ENCODE measurements around the gene ADAMTS14.

Gene ADAMTS14

DNA sequence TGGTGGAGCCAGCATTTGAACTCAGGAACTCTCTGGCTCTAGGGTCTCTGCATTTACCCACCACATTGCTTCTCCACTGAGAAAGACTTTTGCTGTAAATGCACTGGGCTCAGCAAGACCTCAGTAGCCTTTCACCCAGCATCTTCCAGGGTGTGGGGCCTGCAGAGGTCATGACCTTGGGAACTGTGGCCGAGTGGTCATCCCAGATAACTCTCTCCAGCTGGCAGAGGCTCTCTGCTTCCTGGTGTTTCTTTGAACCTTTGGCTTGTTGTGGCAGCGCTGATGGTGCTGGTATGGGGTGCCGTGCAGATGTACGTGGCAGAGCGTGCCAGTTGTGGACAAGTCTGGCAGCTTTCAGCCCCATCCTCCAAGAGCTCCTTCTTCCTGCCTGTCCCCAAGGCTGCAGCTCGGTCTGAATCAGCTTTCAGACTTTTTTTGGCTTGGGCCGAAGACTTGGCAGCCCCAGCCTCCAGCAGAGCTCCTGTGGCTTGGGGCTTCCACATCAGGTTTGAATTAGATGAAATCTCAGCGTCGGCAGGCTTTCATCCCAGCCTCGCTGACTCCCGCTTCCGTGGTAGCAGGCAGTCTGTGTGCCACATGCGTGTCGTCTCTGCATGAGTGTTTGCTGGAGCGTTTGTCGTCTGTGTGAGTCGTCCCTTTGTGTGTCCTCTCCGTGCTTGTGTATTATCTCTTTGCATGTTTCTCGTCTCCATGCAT lies 21.5 kb downstream of the ADAMTS14 start:
- DNase-seq (ENCODE audit: low read depth in 1 of 2, low spot score in 1 of 2), result no peak

DNA sequence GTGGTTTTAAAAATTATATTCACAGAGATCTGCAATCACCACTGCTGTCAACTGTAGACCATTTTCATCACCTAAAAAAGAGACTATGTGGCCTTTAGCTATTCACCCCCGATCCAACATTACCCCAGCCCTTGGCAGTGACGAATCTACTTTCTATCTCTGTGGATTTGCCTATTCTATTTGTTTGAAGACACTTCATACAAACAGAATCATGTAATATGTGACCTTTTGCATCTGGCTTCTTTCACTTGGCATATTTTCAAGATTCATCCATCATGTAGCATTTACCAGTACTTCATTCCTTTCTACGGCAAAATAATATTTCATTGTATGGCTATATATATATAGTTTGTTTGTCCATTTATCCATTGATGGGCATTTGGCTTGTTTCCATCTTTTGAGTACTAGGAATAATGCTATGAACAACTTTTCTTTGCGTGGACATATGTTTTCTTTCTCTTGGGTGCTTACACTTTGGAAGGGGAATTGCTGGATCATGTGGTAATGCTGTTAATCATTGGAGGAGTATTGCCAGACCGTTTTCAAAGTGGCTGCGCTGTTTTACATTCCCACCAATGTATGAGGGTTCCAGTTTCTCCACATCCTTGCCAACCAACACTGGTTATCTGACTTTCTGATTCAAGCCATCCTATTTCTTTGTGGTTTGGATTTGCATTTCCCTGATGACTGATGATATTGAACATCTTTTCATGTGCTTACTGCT lies 22.3 kb downstream of the ADAMTS14 start:
- DNase-seq (ENCODE audit: low read depth in 1 of 2, low spot score in 1 of 2), result no peak

DNA sequence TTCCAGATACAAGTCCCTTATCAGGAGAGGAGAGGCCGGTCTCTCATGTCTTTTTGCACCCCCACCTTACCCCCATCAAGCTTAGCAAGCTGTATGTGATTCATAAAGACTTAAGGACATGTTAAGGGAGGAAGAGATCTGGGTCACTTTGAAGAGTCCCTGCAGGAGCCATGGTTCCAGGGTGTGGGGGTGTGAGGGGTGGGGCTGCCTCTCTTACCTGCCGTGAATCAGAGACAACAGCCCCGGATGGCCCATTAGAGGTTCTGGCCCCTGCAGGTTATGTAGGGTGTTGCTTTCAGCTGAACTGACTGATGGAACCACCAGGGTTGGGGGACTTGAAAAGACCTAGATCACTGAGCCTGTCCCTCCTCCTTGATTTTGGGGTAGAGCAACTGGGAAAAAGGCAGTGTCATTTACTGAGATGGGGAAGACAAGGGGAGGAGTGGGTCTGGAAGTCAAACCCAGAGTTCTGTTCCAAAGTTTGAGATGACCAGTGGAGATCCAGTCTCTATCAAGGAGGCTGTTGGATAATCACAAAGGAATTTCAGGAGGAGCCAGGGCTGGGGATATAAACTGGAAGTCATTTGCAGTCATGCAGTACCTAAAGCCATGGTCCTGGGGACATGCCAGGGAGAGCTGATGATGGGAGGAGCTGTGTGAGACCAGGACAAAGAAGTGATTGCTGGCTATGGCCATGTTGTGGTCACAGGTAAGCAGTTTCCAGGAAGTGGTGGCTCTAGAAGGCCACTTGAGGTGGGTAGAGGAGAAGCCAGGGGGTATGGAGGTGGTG lies 23.1 kb downstream of the ADAMTS14 start:
- DNase-seq (ENCODE audit: low read depth in 1 of 2, low spot score in 1 of 2), result no peak

DNA sequence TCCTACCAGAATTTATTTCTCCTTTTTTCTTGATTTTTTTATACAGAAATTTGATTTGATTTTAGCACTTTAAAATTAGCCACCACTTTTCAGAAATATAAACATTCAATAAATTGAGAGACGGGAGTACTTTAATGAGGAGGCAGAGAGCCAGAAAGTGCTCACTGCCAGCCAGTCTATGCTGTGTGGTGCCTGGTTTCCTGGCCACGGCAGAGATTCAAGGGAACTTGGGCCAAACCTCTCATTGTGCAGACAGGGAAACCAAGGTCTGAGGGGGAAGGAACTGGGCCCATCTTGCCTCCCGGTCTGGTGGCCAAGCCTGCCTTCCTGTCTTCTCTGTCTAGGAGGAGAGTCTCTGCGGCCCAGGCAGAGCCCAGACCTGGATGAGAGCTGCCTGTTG lies 25.9 kb downstream of the ADAMTS14 start:
- no peak for DNase-seq (ENCODE audit: low read depth in 1 of 2, low spot score in 1 of 2)

DNA sequence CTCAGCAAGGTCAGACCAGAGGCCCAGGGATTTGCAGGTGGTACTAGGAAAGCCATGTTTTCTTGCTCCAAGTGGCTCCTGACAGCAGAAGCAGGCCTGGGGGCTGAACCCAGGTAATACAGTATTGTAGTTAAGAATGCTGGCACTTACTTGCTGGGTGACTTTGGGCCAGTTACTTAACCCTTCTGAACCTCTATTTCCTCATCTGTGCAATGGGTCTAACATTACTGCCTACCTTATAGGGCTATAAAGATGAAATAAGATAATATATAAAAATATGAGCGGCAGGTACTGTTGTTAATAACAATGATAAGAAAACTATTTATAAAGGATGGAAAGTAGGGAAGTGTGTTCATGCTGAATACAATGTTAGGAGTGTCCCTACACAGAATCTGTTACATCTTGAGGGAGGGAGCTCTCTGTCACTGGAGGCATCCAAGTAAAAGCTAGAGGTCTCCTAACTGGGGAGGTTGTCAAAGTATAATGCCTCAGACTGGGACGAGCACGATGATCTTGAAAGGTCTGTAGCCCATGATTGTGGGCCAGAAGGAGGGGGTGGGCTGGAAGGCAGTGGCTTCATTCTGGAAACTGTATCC lies 26.9 kb downstream of the ADAMTS14 start:
- no peak for DNase-seq (ENCODE audit: low read depth in 1 of 2, low spot score in 1 of 2)

DNA sequence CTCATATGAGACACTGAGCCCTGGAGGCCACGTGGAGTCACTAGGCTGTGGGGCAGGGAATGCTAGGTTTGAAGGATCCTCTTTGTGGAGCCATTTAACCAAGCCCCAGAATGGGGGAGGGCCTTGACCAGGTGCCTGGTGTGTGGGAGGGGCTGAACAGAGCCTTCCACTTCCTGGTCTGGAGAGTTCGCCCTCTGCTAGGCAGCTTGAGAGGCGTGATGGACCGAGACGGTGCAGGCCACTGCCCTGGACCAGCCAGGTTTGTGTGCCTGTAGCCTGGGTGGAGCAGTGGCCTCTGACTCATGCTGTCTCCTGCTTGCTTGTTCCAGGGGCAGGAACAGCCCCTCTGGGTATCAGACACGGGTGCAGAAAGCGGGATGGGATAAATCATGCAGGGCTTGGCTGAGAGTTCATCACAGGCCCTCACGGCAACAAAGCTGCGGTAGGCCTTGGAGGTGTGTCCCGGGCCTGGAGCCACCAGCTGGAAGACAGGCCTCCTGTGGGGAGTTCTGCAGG lies 27.4 kb downstream of the ADAMTS14 start:
- DNase-seq (ENCODE audit: low read depth in 1 of 2, low spot score in 1 of 2), result no peak

DNA sequence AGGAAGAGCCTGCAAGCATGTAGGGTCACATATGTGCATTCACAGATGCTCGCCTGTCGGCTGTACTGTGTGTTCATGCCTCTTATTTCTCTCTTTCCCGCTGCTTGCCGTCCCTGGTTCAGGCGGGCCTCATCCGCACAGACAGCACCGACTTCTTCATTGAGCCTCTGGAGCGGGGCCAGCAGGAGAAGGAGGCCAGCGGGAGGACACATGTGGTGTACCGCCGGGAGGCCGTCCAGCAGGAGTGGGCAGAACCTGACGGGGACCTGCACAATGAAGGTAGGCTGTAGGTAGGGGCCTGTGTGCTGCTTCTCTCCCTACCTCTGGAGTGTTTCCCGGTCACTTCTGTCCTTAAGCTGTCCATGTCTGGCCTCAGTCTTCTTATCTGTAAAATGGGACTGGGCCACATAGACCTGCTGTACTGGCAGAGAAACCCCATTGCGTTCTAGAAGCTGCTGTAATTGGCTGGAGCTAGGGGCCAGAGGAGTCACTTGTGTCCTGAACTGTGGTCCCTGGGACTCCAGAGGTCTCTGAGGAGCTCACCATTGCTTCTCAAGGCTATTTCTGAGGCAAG lies 30.0 kb downstream of the ADAMTS14 start:
- DNase-seq (ENCODE audit: low read depth in 1 of 2, low spot score in 1 of 2), result no peak

DNA sequence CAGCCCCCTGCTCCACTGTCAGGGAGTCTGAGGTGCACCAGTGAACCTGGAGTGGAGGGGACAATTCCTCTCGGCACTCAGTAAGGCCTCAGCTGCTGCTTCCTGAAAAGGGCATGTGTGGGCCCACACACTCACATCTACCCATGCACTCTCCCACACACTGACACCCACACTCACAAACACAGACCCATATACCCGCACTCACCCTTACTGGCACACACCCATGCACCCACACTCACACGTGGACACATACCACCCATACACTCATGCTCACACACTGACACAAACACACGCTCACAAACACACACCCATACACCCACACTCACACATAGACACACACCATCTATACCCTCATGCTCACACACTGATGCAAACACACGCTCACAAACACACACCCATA lies 31.9 kb downstream of the ADAMTS14 start:
- no peak for DNase-seq (ENCODE audit: low read depth in 1 of 2, low spot score in 1 of 2)

DNA sequence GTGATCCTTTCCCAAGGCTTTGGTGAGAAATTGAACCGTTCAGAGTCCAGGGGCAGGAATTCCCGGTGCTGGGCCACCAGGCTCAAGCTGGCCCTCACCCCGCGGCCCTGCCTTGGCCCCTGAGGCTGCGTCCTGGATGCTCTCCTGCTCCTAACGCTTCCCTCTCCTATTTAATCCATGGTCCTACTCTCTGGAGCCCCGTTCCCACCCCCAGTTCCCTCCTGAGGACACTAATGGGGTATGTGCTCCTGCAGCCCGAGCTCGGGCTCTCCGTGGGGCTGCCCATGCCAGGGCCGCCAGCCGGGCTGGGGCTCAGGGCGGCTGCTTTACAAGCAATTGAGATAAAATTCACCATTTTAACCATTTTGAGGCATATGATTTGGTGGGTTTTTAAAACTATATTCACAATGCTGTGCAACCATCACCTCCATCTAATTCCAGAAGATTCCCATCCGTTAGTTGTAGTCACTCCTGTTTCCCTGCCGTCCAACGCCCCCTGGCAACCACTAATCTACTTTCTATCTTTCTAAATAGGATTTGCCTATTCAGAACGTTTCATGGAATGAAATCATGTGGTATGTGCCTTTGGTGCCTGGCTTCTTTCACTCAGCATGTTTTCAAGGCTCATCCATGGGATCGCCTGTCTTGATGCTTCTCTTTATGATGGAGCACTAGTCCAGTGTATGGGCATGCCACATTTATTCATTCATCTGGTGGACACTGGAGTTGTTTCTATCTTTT lies 33.0 kb downstream of the ADAMTS14 start:
- no peak for DNase-seq (ENCODE audit: low read depth in 1 of 2, low spot score in 1 of 2)

DNA sequence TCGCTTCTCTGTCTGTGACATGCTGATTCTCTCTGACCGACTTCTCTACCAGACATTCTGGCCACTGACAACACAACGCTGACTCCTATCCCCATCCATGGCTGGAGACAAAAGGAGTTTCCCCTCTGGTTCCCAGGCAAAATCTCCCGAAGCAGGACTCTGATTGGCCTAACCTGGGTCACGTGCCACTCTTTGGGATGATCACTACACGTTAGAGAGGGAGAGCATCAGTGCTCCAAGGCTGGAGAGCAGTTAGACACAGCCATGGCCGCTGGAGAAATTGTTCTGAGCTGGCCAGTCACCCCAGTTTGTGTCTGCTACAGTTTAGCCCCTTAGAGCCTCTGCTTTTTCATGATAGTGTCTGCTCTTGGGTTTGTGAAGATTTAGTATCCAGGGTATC lies 38.9 kb downstream of the ADAMTS14 start:
- no peak for DNase-seq (ENCODE audit: low read depth in 1 of 2, low spot score in 1 of 2)

DNA sequence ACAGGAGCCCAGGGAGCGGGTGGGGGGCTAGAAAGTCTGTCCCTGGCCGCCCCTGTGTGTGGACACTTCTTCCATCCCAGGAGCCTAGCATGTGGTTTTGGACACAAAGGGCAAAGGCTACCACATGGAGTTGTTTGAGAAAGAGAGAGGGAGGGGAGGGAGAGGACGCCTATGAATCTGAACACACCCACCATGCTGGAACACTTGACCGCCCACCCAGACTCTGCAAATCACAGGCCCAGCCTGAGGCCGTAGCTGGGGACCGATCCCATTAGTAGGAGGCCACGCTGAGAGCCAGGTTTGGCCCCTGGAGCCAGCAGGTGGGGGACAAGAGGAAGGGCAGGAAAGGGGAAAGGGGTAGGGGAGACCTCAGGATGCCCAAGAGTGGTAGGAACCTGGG lies 39.6 kb downstream of the ADAMTS14 start:
- no peak for DNase-seq (ENCODE audit: low read depth in 1 of 2, low spot score in 1 of 2)

DNA sequence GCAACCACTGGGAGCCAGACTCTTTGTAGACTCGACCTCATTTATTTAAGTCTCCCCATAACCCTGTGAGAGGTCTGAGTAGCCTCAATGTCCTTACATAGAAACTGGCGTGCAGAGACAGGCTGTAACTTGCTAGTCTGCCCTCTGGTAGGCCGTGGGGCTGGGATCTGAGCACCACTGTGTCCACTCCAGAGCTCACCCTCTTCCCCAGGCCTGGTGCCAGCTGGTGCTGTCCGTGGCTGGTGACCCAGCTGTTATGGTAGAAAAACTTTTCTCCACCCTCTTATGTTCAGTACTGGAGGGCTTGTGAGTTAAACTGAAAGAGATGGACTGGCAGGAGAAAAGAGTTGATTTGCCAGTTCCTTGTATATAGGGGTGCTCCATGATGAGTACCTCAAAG lies 41.9 kb downstream of the ADAMTS14 start:
- no peak for DNase-seq (ENCODE audit: low read depth in 1 of 2, low spot score in 1 of 2)

DNA sequence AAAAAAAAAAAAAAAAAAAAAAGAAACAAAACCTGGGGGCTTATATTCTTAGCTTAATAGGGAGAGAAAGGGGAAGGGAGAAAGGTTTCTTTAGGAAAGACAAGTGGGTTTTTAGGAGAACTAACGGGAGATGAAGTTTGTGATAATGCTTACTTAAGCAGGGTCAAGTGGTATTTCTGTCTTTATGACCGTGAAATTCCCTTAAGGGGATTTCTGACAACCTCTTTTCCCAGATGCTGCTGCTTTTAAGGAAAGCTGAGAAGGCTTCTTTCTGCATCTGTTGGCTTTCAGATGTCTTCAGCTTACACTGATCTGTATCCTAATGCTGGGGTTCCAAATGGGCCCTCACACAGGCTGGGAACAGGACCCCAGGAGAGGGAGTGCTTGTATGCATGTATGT lies 42.6 kb downstream of the ADAMTS14 start:
- no peak for DNase-seq (ENCODE audit: low read depth in 1 of 2, low spot score in 1 of 2)

DNA sequence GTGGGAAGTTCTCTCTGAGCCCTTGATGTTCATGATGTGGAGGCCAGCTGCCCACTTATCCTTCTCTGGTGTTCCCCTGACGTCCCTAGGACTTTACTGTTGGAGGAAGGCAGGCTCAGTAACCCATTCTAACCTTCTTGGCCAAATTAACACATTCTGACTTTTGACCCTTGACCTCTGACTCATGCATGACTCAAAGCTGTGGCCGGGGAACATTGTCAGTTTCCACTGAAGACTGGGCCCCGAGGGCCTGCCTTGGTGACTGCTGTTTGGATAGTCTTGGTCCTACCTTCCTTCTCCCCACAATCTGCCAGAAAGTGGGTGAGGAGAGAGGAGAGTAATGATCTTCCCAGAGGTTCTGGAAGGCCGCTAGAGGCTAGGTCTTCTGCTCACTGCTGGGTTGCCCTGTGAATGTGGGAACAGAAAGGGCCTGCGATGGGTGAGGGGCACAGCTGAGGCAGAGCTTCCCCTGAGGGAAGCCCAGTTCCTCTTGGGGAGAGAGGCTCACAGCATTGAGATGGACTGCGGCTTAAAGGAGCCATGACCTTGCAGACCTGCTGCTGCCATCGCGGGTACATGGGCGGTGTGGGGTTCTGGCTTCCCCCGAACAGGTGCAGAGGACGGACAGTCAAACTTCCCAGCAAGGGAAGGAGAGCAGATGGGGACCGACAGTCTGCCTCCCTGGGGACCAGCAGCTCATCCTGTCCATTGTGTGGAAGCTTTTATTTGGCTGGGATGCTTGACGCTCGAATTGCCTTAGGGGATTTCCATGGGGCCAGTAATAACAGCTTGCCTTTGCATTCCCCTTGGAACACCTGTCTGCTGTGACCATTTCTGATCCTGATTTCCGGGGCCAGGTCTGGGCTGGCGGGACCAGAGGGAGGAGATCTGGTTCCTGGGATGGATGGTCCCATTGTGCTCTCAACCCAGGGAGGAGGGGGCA lies 43.8 kb downstream of the ADAMTS14 start:
- DNase-seq (ENCODE audit: low read depth in 1 of 2, low spot score in 1 of 2), result no peak

DNA sequence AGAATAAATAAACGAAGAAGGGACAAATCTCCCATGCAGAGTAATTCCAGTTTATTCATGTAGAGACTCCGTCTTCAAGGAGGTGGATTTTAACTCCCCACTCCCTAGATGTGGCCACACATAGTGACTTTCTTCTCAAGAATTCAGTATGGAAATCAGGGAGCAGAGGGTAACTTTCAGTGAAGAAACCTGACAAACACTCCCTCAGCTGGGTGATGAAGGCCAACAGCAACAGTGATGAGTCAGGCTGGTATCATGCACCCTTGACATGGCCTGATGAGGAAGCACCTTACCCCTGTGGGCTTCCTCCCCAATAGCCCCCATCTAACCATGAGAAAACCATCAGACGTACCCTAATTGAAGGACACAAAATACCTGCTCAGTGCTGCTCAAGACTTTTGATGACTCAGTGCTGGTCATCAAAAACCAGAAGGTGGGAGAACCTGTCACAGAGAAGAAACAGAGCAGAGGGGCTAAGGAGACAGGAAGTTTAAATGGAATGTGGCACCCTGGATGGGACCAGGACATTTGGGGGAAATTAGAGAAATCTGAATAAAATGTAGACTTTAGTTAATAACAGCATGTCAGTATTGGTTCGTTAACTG lies 50.6 kb downstream of the ADAMTS14 start:
- DNase-seq (ENCODE audit: low read depth in 1 of 2, low spot score in 1 of 2), result no peak

DNA sequence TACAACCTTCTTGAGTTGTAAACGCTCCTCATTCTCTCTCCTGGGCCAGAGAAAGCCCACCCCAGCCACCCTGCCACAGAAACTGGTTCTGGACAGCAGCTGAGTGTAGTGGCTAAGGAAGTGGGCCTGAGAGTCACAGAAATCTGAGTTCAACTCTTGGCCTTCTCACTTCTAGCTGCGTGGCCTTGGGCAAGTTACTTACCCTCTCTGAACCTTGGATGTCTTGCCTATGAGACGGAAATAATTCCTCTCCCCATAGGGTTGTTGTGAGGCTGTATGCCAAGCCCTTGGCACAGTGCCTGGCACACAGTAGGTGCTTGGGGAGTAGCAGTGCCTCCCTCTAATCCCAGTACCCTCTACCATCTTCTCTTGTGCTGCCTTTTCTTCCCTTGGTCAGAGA lies 51.5 kb downstream of the ADAMTS14 start:
- DNase-seq (ENCODE audit: low read depth in 1 of 2, low spot score in 1 of 2), result no peak

DNA sequence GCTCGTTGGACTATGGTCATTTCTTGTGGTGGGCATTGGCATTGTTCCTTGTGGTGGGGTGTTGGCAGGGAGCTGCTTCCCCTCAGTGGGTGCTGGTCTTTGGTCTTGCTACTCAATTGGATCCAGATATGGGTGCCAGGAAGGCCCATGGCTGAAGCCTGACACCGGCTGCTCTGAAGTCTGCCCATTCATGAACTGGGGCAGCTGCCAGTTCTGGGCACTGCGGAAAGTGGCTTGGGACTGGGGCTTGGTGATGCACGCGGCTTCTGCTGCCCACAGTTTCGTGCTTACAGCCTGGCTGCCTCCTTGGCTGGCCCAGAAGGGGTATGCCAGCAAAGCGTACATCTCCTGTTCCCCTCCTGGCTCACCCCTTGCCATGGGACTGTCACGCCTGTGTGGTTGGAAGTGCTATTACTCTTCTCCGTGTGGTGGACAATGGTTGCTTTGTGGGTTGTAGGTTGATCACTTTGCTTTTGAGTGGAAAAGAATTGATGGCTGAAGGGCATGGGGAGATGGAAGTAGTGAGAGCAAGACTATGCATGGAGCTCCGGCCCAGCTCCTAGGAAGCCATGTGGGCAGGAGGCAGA lies 54.7 kb downstream of the ADAMTS14 start:
- no peak for DNase-seq (ENCODE audit: low read depth in 1 of 2, low spot score in 1 of 2)

DNA sequence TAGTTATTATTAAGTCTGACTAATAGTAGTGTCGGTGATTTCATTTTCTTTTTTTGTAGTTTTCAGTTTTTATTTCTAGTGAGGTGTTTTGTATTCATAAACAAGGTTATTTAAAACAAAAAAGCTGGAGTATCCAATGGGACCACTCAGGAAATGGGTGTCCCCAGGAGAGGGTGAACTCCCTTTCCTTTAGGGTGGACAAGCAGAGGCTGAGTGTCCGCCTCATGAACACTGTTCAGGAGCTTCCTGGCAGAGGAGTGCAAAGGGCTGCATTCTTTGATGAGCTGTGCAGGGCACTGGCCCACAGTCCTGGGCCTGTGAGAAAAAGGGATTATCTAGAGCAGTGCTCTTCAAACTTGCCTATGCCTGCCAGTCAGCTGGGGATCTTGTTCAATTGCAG lies 56.0 kb downstream of the ADAMTS14 start:
- DNase-seq (ENCODE audit: low read depth in 1 of 2, low spot score in 1 of 2), result no peak
